GM21786 (cell line): ENCODE results near the gene B4GALNT3.

Source experiments
- ATAC-seq: cut with Tn5 transposase; IDR thresholded peaks from one replicate; pipeline ENCODE4 v1.9.1; 2021; ENCODE audit not compliant: unreplicated experiment

The B4GALNT3 gene

DNA sequence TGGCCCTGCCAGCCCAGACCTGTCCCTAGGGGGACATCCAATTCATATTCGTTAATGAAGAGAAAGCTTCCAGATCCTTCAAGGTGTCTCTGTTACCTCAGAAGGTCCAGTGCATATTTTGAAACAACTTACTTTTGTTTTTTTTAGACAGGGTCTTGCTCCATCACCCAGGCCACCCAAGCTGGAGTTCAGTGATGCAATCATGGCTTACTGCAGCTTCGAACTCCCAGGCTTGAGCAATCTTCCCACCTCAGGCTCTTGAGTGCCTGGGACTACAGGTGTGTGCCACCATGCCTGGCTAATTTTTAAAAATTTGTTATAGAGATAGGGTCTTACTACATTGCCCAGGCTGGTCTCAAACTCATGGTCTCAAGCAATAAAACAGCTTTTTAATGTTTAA, 48.4 kb downstream of the B4GALNT3 start:
- ATAC-seq: no peak

DNA sequence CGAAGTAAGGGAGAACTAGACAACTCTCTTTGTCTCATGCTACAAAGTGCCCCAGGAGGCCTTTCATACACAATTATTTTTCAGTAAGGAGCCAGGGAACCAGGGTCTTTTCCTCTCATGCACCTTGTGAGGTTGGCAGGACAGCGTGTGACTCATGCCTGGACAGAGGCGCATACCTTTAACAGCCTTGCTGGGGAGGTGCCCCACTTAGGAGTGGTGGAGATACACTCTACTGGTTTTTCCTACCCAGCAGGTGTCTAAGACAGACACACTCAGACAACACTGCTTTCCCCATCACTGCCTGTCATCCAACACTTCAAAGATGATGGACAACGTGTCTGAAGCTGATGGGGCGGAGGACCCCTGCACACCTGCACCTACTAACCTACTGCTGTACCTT, 49.1 kb downstream of the B4GALNT3 start:
- ATAC-seq: no peak

DNA sequence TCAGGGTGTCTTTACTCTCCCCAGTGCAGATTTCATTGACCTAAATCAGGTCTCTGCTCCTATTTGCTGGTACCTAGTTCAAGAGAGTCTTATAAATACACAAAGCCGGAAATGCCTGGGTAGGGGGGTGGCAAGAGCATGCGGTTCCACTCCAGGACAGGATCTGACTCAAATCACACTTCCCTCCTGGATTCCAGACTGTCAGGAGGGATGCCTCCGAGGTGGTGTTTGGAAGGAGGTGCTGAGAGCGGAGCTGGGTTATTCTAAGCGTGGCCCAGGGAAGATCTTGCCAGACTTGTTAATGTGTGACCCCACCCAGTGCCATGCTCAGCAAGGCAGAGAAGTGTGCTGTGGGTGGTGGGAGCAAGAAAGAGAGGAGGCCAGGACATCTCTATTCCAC, 49.8 kb downstream of the B4GALNT3 start:
- ATAC-seq: no peak

DNA sequence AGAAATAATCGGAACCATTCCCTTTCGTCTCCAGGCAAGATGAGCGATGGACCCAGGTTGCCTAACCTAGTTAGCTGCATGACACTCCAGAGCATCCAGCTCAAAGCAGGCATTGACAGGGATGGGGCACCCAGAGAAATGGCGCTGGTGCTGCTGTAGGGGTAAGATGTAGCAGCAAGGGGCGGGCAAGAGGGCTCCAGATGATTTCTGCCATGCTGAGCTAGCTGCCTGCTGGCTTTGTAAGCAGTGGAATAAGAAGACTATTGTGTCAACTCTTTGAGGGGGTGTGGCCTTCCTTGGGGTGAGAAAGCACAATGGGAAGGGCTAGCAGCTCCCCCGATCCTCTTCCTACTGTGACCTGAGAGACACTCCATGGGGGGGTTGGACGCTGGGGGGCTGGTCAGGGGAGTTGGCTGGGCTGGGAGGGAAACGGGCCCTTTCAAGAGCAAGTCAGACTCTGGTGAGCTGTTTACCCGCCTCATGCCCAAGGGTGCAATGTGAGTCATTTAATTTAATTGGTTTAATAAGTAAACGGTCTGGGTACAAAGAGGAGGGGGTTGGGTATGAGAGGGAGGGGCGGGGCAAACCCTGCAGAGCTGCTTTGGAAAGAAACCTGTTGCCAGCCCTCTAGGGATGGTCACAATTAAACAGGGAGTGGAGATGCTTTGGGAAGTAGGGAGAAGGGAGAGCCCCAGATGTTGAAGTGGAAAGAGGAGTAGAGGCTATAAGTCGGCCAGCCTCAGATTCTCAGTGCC, 50.5 kb downstream of the B4GALNT3 start:
- no peak for ATAC-seq

DNA sequence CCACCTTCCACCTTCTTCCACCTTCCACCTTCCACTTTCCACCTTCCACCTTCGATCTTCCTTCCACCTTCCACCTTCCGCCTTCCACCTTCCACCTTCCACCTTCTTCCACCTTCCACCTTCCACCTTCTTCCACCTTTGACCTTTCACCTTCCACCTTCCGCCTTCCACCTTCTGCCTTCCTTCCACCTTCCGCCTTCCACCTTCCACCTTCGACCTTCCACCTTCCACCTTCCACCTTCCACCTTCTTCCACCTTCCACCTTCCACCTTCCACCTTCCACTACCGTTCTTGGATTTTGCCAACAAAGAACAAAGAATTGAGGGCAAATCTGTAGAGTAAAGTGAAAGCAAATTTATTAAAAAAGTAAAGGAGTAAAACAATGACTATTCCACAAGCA, 53.2 kb downstream of the B4GALNT3 start:
- ATAC-seq: no peak

DNA sequence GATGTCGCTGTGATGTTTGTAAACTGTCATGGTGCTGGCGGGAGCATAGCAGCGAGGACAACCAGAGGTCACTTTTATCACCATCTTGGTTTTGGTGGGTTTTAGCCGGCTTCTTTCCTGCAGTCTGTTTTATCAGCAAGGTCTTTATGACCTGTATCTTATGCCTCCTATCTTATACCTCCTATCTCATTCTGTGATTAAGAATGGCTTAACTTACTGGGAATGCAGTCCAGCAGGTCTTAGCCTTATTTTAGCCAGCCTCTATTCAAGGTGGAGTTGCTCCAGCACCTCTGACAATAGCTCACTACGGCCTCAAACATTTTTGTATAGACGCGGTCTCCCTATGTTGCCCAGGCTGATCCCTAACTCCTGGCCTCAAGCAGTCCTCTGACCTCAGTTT, 53.7 kb downstream of the B4GALNT3 start:
- no peak for ATAC-seq

DNA sequence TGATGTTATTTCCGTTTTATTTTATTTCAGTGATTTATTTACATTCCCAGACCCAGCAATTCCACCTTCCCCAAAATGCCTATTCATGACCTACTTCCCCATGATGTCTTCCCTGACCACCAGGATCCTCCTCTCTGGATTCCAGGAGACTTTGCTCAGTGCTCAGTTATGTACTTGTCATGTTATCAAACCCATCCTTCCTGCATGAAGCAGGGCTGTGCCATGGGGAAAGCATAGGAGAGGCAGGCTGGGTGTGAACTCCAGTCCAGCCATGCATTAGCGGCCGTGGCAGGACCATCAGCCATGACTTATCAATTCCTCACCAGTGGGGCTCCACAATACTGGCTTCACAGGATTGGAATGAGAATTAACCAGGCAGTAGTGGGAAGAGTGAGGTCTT, 57.8 kb downstream of the B4GALNT3 start:
- no peak for ATAC-seq

DNA sequence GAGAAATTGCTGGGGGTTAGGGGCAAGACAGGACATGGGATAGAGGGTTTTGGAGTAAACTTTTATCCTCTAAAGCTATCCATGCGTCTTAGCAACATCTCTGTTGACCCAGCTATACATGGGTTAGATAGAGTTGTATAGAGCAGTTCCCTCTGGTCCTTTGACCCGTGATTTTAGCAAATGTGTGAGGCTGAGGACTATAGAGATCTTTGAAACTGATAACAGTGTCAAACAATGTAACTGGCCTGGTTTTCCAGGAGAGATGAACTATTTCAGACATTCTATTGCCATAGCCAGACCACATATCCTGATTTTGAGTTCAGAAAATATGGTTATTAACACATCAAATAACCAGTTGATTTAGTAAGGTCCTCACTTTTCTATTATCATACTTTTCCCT, 60.4 kb downstream of the B4GALNT3 start:
- ATAC-seq: no peak

DNA sequence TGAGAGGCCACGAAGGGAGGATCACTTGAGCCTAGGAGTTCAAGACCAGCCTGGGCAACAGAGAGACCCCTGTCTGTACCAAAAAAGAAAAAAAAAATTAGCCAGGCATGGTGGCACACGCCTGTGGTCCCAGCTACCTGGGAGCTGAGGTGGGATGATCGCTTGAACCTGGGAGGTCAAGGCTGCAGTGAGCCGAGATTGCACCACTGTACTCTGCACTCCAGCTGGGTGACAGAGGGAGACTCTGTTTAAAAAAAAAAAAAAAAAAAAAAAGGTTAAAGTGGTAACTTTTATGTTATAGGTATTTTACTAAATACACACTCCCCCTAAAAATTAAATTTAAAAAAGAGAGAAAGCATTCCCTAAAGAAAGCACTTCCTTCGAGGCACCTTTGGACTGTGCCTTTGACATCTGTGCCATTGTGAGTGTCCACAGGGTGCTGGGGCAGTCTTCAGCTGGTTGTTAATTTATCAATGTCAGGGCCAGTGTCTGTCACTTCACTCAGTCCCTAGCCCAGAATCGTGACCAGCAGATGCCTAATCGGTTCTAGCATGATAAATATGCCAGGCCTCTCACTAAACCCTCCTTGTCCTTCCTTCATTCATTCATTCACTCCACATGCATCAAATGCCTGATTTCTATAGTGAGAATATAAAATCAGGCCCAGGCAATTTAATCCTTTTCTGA, 63.1 kb downstream of the B4GALNT3 start:
- ATAC-seq: no peak

DNA sequence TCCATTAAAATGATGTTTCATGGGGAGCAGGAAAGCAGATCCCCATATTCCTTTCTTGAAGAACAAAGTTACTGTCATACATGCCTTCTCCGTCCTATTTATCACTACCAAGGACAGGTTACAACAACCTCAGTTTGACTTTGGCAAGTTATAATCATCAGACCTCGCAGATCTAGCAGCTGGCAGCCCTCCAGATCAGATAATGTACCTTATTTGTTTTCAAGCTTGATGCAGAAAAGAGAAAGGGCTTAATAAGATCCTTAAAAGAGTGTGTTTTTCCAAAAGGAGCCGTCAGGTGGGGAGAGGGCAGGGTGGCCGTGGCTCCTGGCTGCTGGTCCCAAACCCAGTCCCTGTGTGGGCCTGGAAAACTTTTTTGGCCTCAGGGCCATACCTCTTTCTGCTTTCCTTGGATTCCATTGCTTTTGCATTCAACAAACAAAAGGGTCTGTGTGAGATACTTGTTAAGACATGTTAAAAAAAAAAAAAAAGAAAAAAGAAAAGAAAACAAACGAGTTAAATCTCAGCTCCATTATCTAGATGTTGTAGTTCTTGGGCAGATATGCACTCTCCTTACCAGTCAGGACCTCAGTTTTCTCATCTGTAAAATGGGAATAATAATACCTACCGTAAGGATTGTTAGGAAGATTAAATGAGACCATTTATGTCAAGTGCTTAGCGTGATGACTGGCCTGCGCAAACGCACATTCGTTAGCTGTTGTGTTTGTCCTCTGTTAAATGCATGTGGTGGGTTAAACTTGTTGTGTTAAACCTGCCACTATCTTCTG, 64.6 kb downstream of the B4GALNT3 start:
- ATAC-seq: no peak

DNA sequence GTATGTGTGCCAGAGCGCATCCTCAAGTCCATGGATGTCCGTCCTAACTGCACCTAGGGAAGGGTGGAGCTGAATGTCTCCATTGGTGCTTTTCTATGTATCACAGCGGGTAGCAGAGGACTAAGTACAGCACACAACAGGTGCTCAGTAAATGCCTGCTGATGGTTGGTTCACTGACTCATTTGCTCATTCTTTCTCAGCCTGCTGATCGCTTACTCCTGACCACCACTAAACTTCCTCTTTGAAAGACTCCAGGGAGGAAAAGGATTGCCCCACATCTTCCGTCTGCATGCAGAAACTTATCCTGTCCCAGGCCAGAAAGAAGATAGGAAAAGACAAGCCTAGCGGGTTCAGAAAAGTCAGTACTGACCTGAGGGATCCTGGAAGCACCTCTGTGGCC, 66.3 kb downstream of the B4GALNT3 start:
- no peak for ATAC-seq

DNA sequence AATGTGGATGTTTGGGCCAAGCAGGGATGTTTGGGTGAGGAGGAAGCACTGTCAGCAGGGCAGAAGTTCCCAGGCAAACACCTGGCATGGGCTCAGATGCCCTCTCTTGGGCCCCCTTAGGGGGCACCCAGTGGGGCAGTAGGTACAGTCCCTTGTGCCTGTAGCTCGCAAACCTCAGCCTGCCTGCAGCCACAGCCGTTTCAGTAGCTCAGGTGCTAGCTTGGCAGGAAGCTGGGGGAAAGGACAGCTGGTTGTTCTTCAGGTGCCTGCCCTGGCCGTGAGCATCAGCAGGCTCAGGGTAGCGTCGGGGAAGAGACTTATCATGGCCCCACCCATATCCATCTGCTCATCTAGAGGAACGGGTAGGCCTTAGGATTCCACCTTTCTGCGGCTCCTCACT, 67.5 kb downstream of the B4GALNT3 start:
- no peak for ATAC-seq

DNA sequence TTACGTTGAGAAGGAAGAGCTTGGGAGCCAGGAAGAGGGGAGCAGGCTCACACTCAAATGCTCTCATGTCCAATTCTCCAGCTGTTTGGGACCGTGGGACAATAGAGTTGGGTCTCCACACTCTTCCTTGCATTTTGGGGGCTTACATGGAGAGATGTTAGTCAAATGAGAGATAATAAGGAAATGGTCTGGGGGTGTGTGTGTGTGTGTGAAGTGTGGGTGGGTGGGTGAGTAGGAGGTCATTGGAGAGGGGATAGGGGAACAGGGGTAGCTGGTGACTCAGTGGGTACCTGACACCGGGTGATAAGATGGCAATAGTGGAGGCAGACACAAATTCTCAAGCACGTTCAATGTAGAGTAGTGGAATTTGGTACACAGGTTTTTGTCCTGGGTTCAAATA, 68.0 kb downstream of the B4GALNT3 start:
- ATAC-seq: no peak

DNA sequence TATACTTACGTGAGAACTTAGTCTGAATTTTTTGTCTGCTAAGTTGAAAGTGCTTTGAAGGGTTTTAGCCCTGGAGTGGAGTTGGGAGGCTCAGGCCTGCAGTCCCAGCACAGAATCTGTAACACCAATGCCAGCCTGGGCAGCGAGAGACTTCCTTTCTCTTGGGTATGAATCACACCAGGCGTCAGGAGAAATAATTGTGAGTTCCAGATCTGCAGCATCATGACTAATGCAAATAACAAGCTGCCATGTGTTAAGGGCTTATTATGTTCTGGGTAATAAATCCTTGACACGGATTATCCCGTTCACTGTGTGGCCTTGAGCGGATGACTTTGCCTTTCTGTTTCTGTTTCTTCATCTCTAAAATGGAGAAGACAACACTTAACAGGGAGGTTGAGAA, 70.6 kb downstream of the B4GALNT3 start:
- ATAC-seq: no peak

DNA sequence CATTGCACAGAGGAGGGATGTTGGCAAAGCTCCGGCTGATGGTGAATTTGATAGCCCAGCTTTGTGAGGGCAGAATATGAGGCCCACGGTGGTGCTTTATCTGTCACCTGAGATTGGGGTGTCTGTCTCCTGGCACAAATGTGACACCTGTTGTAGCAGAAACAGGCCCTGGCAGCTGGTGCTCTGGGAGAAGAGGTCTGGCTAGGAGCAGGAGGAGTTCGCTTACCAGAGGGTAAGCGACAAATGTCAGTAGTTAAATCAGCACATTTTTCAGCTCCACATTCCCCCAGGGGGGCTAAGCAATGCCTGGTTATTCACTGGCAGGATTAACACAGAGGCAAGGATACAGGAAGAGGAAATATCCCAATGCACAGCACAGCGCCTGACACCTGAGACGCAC, 71.1 kb downstream of the B4GALNT3 start:
- ATAC-seq: no peak

DNA sequence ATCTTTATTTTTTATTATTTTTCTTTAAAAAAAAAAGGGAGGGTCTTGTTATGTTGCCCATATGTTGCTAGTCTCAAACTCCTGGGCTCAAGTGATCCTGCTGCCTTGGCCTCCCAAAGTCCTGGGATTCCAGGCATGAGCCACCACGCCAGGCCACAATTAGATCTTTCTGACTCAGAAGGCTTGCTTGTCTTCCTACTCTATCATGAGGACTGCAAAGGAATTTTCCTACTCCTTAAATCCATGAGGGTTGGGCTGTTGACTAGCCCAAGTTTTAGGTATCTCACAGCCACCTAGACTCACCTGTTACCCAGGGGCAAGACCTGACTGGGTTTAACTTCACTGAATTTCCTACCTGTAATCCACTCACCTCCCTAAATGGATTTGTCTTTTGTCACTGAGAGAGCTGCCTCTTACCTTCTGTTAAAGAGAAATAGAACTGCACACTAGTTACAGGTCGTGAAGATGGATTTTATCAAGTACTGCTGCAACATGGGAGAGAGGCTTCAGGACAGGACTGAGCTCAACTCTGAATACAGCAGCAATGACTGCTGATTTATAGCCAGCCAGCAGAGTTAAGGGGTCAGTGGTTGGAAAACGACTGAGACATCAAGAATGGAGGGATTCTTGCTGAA, 72.3 kb downstream of the B4GALNT3 start:
- ATAC-seq: no peak

DNA sequence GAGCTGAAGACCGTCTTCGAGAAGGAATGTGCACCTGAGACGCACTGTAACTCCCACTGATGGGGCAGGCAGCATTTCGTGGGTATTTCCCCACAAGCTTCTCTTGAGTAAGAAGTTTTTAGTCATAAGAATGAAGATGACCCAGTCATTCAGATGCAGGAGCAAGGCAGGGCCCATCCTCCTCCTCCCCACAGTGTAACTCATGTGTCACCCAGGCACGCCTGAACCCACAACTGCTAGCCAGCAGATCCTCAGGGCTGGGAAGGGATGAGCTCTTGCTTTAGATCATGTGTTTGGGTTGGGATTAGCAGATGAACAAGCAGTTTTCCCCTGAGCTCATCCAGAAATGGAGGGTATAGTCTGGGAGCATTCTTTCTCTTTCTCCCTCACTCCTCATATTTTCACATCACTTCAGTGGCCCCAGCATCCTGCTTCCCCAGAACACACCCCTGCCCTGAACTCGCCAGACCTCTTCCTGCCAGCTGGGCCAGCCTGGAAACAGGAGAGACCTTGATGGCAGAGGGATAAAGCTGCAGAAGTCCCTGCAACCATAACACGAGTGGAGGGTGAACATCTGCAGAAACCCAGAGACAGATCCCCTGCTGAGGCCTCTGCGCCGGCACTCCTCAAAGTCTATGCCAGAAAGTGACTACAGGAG, 73.3 kb downstream of the B4GALNT3 start:
- ATAC-seq: no peak

DNA sequence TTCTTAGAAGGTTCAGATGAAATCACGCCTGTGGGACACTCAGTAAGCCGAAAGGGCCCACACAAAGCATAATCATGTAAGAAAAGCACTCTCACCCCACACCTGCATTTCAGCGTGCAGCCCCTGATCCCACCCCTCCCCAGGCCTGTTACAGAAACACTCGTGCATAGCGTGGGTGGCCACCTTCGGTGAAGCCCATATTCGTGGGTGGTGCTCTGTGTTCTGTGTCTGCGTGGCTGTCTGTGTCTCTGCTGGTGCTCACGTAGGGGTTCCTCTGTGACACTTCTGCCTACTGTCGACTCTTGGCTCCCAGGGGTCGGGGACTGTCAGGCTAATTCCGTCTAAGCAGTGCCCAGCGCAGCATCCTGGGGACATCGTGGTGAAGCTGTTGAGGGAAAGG, 74.0 kb downstream of the B4GALNT3 start:
- ATAC-seq: no peak

DNA sequence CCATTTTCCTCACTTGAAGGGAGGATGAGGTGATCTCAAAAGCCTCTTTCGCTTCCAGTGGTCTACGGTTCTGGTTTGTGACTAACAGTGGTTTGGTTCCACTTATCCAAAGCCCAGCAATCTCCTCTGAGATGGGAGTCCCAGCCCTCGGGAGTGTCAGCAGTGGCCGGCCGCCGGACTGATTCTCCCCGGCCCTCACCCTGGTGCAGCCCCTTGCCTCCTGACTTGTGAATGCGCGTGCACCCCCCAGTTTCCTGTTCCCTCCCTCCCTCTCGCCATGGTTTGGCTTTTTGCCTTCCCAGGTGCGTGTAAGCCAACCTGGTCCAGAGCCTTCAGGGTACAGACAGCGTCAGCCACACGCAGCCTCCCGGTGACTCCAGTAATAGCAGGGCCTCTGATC, 74.5 kb downstream of the B4GALNT3 start:
- no peak for ATAC-seq

DNA sequence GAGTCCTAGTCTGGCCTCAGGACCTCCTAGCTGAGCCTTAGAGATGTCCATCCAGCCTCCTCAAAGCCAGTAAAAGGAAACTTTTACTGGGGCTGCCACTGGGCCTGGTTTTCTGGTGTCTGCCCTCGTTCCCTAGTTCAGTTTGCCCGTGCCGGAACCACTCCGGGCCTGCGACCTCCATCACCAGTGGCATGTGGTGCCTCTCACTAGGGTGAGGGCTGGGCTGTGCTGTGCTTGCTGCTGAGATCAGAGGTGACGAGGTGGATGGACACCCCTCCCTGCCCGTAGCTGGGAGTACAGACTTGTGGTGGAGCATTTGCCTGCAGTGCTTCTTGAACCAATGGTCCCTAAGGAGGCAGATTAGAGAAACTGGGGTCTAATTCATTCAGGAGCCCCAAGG, 75.7 kb downstream of the B4GALNT3 start:
- no peak for ATAC-seq

DNA sequence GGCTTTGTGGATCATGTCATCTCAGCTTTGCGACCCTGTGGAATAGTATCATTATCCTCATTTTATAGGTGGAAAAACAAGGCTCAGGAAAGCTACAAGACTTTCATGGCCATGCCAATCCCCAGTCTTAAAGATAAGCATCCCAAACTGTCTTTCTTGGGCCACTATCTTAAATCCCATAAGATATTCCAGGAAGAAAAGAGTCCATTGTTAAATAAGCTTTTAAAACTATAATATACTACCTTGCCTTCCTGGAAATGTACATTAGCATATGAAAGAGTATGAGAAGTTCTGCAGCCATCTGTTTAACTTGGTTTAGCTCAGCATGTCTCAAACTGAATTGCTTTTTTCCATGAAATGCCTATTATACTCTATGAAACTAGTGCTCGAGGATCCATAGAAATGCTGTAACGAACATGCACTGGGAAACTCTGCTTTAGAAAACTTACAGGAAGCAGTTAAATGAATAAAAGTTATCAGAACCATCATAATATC, 77.1 kb downstream of the B4GALNT3 start:
- ATAC-seq: no peak
